PFSK-1 (cell line): ENCODE measurements around the gene CERS6.

ENCODE experiments used
- FOXP2 ChIP-seq: optimal IDR thresholded peaks from 2 replicates; pipeline ENCODE3; 2011; ENCODE audit warnings: borderline replicate concordance, control low read depth, inconsistent platforms; ENCODE audit not compliant: insufficient read depth; ENCODE audit errors: extremely low read length, extremely low read depth
- POLR2AphosphoS5 ChIP-seq: IDR thresholded peaks from 2 replicates; pipeline ENCODE4 v1.6.1; 2012; ENCODE audit warnings: low read depth, mild to moderate bottlenecking, control low read depth, low read length, moderate library complexity
- SIN3A ChIP-seq: IDR thresholded peaks from 2 replicates; pipeline ENCODE4 v1.6.1; 2012; ENCODE audit warnings: mild to moderate bottlenecking, low read length, moderate library complexity, borderline replicate concordance; ENCODE audit not compliant: insufficient read depth
- TAF1 ChIP-seq: IDR thresholded peaks from 2 replicates; pipeline ENCODE4 v1.6.1; 2012; ENCODE audit warnings: low read length, control low read depth, borderline replicate concordance; ENCODE audit not compliant: insufficient read depth
- TF ChIP-seq, protein P1 (sequence below), 2 experiments: IDR thresholded peaks; 2 replicates each; pipeline versions ENCODE4 v1.6.1 to v1.8.0; 2011 to 2012; ENCODE audit warnings: low read depth in 2 of 2, low read length in 2 of 2, control low read depth in 1 of 2, inconsistent platforms in 1 of 2, mild to moderate bottlenecking in 1 of 2, moderate library complexity in 1 of 2; ENCODE audit not compliant: insufficient read depth in 1 of 2

Gene CERS6

DNA sequence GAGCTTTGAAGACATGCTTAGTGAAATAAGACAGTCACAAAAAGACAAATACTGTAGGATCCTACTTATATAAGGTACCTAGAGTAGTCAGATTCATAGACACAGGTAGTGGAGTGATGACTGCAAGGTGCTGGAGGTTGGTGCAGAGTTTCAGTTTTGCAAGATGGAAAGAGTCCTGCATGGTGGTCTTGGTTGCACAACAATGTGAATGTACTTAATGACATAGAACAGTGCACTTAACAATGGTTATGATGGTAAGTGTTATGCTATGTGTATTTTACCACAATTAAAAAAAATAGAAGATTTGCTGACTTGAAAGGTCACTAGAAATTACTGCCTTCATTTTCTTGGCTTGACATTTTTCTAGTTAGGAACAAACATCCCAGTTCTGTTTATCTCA, 9.5 kb downstream of the CERS6 start:
- TF ChIP-seq POLR2AphosphoS5 = no peak
- TF ChIP-seq, protein P1, sequence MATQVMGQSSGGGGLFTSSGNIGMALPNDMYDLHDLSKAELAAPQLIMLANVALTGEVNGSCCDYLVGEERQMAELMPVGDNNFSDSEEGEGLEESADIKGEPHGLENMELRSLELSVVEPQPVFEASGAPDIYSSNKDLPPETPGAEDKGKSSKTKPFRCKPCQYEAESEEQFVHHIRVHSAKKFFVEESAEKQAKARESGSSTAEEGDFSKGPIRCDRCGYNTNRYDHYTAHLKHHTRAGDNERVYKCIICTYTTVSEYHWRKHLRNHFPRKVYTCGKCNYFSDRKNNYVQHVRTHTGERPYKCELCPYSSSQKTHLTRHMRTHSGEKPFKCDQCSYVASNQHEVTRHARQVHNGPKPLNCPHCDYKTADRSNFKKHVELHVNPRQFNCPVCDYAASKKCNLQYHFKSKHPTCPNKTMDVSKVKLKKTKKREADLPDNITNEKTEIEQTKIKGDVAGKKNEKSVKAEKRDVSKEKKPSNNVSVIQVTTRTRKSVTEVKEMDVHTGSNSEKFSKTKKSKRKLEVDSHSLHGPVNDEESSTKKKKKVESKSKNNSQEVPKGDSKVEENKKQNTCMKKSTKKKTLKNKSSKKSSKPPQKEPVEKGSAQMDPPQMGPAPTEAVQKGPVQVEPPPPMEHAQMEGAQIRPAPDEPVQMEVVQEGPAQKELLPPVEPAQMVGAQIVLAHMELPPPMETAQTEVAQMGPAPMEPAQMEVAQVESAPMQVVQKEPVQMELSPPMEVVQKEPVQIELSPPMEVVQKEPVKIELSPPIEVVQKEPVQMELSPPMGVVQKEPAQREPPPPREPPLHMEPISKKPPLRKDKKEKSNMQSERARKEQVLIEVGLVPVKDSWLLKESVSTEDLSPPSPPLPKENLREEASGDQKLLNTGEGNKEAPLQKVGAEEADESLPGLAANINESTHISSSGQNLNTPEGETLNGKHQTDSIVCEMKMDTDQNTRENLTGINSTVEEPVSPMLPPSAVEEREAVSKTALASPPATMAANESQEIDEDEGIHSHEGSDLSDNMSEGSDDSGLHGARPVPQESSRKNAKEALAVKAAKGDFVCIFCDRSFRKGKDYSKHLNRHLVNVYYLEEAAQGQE (IDR thresholded peaks at IDR 0.05; ENCODE audit: insufficient read depth in 1 of 2, low read depth in 2 of 2, low read length in 2 of 2) = no peak
- no peak for TF ChIP-seq TAF1
- TF ChIP-seq SIN3A = no peak
- TF ChIP-seq FOXP2 = no peak

DNA sequence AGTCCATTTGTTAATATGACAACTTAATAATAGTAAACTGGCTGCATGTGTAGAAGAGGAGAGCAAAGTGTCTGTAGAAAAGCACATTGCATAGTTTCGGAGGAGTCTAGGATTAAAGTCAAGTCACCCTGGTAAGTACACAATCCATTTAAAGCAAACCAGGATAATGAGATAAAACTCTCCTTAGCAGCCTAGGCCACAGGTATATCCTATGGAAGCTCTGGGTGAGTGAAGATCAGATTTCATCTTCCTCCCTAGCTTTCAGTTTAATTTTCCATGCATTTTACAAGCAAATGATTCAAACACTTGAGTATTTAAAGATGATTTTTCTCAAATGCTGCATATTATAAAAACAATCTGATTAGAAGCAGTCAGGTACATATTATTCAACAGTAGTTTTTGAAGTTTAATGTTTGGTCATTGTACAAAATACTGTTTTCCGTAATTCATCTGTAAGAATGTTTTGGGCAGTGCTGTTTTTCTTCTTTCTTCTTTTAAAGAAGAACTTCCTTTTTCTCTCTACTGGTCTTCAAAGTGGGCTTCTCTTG, 10.2 kb downstream of the CERS6 start:
- TF ChIP-seq SIN3A = no peak
- TF ChIP-seq FOXP2 = no peak
- no peak for TF ChIP-seq TAF1
- TF ChIP-seq, protein P1 (IDR thresholded peaks at IDR 0.05; ENCODE audit: insufficient read depth in 1 of 2, low read depth in 2 of 2, low read length in 2 of 2) = no peak
- TF ChIP-seq POLR2AphosphoS5 = no peak

DNA sequence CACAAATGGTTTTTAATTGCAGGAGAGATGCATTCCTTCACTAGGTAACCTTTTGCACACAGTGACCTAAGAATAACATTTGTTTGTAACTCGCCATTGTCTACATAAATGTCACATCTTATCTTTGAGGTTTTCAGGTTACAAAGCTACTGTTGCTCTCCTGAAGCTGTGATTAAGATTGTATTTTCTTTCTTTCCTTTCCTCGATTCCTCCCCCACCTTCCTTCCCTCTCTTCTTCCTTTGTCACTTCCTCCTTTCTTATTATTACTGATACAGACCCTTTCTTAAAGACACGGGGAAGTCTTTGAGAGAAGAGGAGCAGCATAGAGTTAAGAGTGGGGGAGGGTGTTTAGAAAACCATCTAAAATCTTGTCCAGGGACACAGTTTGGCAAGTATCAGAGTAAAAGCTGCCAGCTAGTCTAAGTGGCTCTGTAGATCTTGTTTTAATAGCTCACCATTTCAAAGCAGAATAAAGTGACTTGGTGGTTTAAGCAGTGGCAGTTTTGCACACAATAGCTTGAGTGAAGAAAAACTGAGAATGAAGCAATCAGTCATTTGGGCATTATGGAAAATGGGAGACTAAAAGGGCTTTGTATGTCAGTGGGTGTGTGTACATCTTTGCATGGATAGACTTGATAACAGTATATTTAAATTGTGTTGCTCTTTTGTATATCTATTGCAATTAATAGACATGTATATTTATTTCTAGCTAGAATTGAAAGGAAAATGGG, 10.9 kb downstream of the CERS6 start:
- TF ChIP-seq, protein P1 (IDR thresholded peaks at IDR 0.05; ENCODE audit: insufficient read depth in 1 of 2, low read depth in 2 of 2, low read length in 2 of 2) = no peak
- TF ChIP-seq POLR2AphosphoS5 = no peak
- TF ChIP-seq TAF1 = no peak
- no peak for TF ChIP-seq SIN3A
- TF ChIP-seq FOXP2 = no peak

DNA sequence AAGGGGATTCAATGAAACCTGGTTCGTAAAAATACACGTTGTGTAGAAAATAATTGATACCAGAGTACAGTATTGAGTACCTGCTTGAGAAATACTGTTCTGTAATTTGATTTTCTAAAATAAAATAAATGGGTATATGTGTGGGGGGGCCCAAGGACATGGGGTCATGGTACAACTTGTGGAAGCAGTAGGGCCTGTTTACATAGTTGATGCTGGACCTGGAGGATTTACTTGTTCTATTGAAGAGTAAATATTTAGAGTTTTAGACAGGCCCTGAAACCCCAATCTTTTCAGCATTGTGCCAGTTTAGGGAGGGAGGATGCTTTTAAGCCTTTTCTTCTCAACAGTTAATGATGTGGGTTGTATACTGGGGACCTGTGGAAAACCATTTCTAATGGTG, 11.7 kb downstream of the CERS6 start:
- TF ChIP-seq, protein P1 (IDR thresholded peaks at IDR 0.05; ENCODE audit: insufficient read depth in 1 of 2, low read depth in 2 of 2, low read length in 2 of 2) = no peak
- TF ChIP-seq TAF1 (no peak), FOXP2 (no peak), SIN3A (no peak), POLR2AphosphoS5 (no peak)
